H1 (cell line): ENCODE data around the gene AK2. TPM values are rescaled to one million over a fixed set of nuclear protein-coding genes. Genes with fewer than 3 reads are reported as not detected.

Experiments
- BRCA1 ChIP-seq: IDR thresholded peaks from 2 replicates; pipeline ENCODE4 v1.6.1; 2012; ENCODE audit warnings: low read depth, low read length, improper control_type of control experiment
- CHD1 ChIP-seq: IDR thresholded peaks from 2 replicates; pipeline ENCODE4 v1.6.1; 2012; ENCODE audit warnings: low read depth, low read length, improper control_type of control experiment
- CHD7 ChIP-seq: fragments of 300-600 bp; sonication (generic); IDR thresholded peaks from 2 replicates; pipeline ENCODE4 v1.7.1; 2012; ENCODE audit warnings: low read length, moderate library complexity, mild to moderate bottlenecking, inconsistent platforms; ENCODE audit not compliant: insufficient replicate concordance
- HDAC2 ChIP-seq, 2 experiments: fragments of 300-600 bp in 1 of 2; sonication (generic) in 1 of 2; IDR thresholded peaks; 2 replicates each; pipeline ENCODE4 v1.6.1; 2011 to 2012; ENCODE audit warnings: low read depth in 2 of 2, low read length in 2 of 2, mild to moderate bottlenecking in 2 of 2, moderate library complexity in 2 of 2, borderline replicate concordance in 1 of 2, inconsistent platforms in 1 of 2
- POLR2AphosphoS5 ChIP-seq: IDR thresholded peaks from 2 replicates; pipeline ENCODE4 v1.6.1; 2011; ENCODE audit warnings: low read depth, low read length
- SIRT6 ChIP-seq: IDR thresholded peaks from one replicate; pipeline ENCODE4 v1.7.1; 2012; ENCODE audit warnings: low read length, inconsistent platforms
- SP1 ChIP-seq: IDR thresholded peaks from 2 replicates; pipeline ENCODE4 v1.6.1; 2011; ENCODE audit warnings: low read depth, low read length
- SUZ12 ChIP-seq: fragments of 200-600 bp; sonication (generic); IDR thresholded peaks from 2 replicates; pipeline ENCODE4 v1.6.1; 2012; ENCODE audit warnings: mild to moderate bottlenecking, inconsistent platforms, low read length, moderate library complexity, mixed read lengths
- TAF7 ChIP-seq: optimal IDR thresholded peaks from 2 replicates; pipeline ENCODE3; 2011; ENCODE audit warnings: low read depth, mild to moderate bottlenecking, inconsistent platforms, low read length, moderate library complexity, borderline replicate concordance
- ZNF274 ChIP-seq: IDR thresholded peaks from 2 replicates; pipeline ENCODE4 v1.7.0; 2012; ENCODE audit warnings: low read length, borderline replicate concordance; ENCODE audit errors: extremely low read depth
- polyA plus RNA-seq, 7 experiments: library from polyadenylated mRNA; depleted of rRNA in 3 of 7; stranded (reverse) in 5 of 7; unstranded in 2 of 7; fragments of >200 nt in 5 of 7; fragments of 200-250 nt in 2 of 7; gene quantifications; 1 replicate in 5 of 7; 2 replicates in 1 of 7; 4 replicates in 1 of 7; pipeline versions ENCODE4 v1.2.1 to v1.2.3, GENCODE V29; 2011 to 2013; ENCODE audit warnings: missing spikeins in 2 of 7, mixed read lengths in 2 of 7
- total RNA-seq: library from RNA; stranded (reverse); fragmentation: NEBNext Ultra II Directional; extraction: Animal tissue kit (Norgen Biotek cat#: 25700); gene quantifications from 2 replicates; pipeline ENCODE4 v1.2.1, GENCODE V29; 2021

Gene AK2
- total and polyA plus RNA-seq, 2 of the 8 experiments (the other 6 are each of a cell fraction or from before 2014, with no cell fraction given): 92.3 to 137 TPM

DNA sequence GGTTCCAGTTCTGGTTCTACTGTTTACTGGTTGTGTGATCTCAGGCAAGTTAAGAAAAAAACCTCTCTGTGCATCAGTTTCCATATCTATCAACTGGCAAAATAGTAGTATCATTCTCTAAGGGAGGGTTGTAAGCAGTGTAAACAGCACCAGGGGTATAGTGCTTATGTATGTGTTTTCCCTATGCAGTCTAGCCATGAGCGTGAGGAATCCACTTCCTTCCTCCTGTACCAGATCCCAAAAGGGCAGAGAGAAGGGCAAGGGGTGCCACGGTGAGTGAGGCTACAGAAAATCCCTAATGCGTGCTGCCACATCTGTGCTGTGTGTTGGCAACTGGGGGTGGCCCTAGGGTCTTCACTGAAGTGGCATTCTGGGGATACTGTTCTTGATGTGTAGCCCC, 53.7 kb downstream of the AK2 start (continued):
- no peak for TF ChIP-seq CHD7
- no peak for TF ChIP-seq BRCA1
- no peak for TF ChIP-seq SIRT6
- no peak for TF ChIP-seq CHD1
- TF ChIP-seq SUZ12: no peak
- no peak for TF ChIP-seq SP1
- no peak for TF ChIP-seq HDAC2 (IDR thresholded peaks at IDR 0.05; ENCODE audit: borderline replicate concordance in 1 of 2, low read depth in 2 of 2, low read length in 2 of 2)
- no peak for TF ChIP-seq TAF7
- no peak for TF ChIP-seq ZNF274
- no peak for TF ChIP-seq POLR2AphosphoS5
